Uterus (tissue), 4 donors: ENCODE measurements around the gene SLC6A7. TPM values are rescaled to one million over a fixed set of nuclear protein-coding genes. Genes with fewer than 3 reads are reported as not detected.

Source experiments
- DNase-seq, 2 donors: peaks; one replicate each; pipeline ENCODE4 v3.0.0-alpha.2; 2019 to 2020
- H3K27ac ChIP-seq, 2 donors: fragments of 200-600 bp; sonication (generic); 1 replicate in 1 of 2; 2 replicates in 1 of 2; pipeline ENCODE4 v1.5.1; 2016 to 2018
- H3K27me3 ChIP-seq, 2 donors: fragments of 200-600 bp; sonication (generic); one replicate each; pipeline ENCODE4 v1.5.1; 2018 to 2019; ENCODE audit warnings: control low read depth in 1 of 2
- H3K36me3 ChIP-seq, 2 donors: fragments of 200-600 bp; sonication (generic); one replicate each; pipeline ENCODE4 v1.5.1; 2019; ENCODE audit warnings: control low read depth in 1 of 2
- H3K4me1 ChIP-seq, 2 donors: fragments of 200-600 bp; sonication (generic); one replicate each; pipeline ENCODE4 v1.5.1; 2018 to 2019; ENCODE audit warnings: control low read depth in 1 of 2
- H3K4me3 ChIP-seq, 2 donors: fragments of 200-600 bp; sonication (generic); 1 replicate in 1 of 2; 2 replicates in 1 of 2; pipeline ENCODE4 v1.5.1; 2018 to 2019; ENCODE audit warnings: mild to moderate bottlenecking in 1 of 2
- H3K9me3 ChIP-seq, 2 donors: fragments of 200-600 bp; sonication (generic); one replicate each; pipeline ENCODE4 v1.5.1; 2019; ENCODE audit warnings: control low read depth in 1 of 2
- CTCF ChIP-seq, 4 experiments: fragments of 200-600 bp in 2 of 4; fragments of 450-650 bp in 2 of 4; sonication (generic) in 2 of 4; IDR thresholded peaks; one replicate each; pipeline ENCODE4 v1.5.1; 2016 to 2019; ENCODE audit warnings: antibody characterized with exemption in 4 of 4, mild to moderate bottlenecking in 2 of 4, moderate library complexity in 1 of 4
- POLR2A ChIP-seq, 2 donors: fragments of 450-650 bp; IDR thresholded peaks; one replicate each; pipeline ENCODE4 v1.6.1; 2016; ENCODE audit warnings: antibody characterized with exemption in 2 of 2, mild to moderate bottlenecking in 1 of 2, moderate library complexity in 1 of 2
- intact Hi-C: fragments of 100-400 bp; cut with DNase I; formaldehyde crosslinking; loops from one replicate; pipeline ENCODE4 v1.15.1; 2023; ENCODE audit warnings: low total_unique reads
- total RNA-seq, 4 donors: library from RNA; depleted of rRNA in 3 of 4; stranded (reverse); fragments of >200 nt in 3 of 4; gene quantifications; one replicate each; pipeline versions ENCODE4 v1.1.0 to v1.2.4, GENCODE V29; 2014 to 2023
- donor health status: DM: yes; HTN: yes; CAD: no.

Gene SLC6A7
- total RNA-seq, 4 donors from 2014 or later, result not detected

DNA sequence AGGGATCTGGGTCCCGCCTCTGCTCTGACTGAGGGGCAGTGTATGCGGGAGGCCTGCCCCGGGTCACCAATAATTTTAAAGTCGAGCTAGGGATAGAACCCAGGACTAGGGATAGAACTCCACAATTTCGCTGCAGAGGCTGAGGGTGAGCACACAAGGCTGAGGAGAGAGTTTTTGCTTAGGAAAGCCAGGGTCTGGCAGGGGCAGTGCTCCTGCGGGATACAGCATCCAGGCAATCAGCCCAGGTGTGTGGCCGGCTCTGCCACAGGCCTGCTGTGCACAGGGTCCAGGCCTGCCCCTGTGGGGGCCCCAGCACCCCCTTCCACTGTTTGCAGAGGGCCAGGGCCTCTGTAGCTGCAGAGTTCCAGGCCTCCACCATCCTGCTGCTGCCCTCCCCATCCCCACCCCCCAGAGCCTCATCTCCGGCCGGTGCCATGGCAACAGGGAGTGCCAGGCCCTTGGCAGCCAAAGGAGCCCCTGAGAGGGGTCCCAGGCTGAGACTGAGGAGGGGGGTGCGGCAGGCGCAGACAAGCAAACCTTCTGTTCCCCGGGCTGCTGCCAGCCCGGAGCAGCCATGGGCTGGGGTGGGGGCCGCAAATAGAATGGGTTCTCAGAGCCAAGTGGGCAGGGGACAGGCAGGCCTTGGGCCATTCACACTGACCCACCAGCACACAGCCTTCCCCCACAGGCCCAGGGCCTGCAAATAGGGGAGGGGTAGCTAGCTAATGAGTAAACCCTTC, 42.8 kb upstream of the SLC6A7 start:
- Histone ChIP-seq H3K9me3 (no peaks in the 10 kb centered on the region), H3K36me3 (no peaks in the 10 kb centered on the region), H3K4me1 (peaks cover 19 to 26% of the 10 kb centered on the region in 2 donors), H3K4me3 (no peak overlapping the region), H3K27me3 (no peaks in the 10 kb centered on the region), H3K27ac (peak overlapping the region; percentile 97 to 99)
- no peak for DNase-seq
- no peak for TF ChIP-seq CTCF (IDR thresholded peaks at IDR 0.05)
- no peak for TF ChIP-seq POLR2A (IDR thresholded peaks at IDR 0.05)
- intact Hi-C loops, result no loop called here

GRCh38 chr5:150147670-150148069, 42.2 kb upstream of the SLC6A7 start:
- no peak for TF ChIP-seq CTCF (IDR thresholded peaks at IDR 0.05)
- TF ChIP-seq POLR2A (IDR thresholded peaks at IDR 0.05), result no peak
- Histone ChIP-seq H3K4me3 (no peak overlapping the region), H3K9me3 (no peaks in the 10 kb centered on the region), H3K4me1 (peaks cover 14 to 20% of the 10 kb centered on the region in 2 donors), H3K27me3 (no peaks in the 10 kb centered on the region), H3K27ac (peak overlapping the region; percentile 97 to 99), H3K36me3 (no peaks in the 10 kb centered on the region)
- intact Hi-C loops, result no loop called here
- DNase-seq, result no peak

DNA sequence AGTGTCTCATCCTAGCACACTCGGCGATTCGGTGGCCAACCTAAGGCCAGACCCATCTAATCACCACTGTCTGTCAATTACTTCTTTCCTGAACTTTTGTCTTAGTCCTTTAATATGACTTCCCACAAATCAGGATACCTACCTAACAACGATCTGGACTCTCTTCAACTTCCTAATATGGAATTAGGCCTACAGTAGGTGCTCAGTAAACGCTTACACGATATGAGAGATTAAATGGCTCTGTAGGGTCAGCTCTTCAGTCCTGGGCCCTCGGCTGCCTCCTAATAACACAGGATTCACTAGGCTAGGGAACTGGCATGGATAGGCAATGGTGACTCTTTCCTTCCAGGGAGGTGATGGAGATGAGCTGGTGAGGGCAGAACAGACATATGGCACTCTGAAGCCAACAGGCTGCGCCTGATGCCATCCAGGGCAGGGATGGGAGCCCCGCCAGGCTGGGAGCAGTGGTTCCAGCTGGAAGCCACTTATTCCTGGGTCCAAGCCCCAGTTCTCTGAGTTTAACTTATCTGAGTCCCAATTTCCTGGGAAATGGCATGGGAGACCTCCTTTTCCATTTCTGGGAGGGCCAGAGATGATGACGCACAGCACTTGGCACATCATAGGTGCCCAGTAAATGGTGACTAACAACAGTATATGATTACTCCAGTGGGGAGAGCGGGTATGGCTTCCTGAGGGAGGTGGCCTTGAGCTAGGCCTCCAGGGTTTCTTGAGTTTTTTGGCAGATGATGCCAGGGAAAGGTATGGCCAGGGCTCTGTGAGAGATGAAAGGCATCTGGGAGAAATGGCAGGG, 41.5 kb upstream of the SLC6A7 start:
- no peaks in the 10 kb centered on the region for H3K36me3 ChIP-seq
- H3K9me3 ChIP-seq, result no peaks in the 10 kb centered on the region
- H3K27me3 ChIP-seq, result no peaks in the 10 kb centered on the region
- DNase-seq, result no peak
- peaks cover 14 to 19% of the 10 kb centered on the region in 2 donors for H3K4me1 ChIP-seq
- intact Hi-C loops, result no loop called here
- H3K4me3 ChIP-seq, result no peak overlapping the region
- no peak for TF ChIP-seq POLR2A (IDR thresholded peaks at IDR 0.05)
- no peak for TF ChIP-seq CTCF (IDR thresholded peaks at IDR 0.05)
- peak overlapping the region; percentile 97 to 99 for H3K27ac ChIP-seq

- Histone ChIP-seq H3K27me3 (no peaks in the 10 kb centered on the region), H3K36me3 (no peaks in the 10 kb centered on the region), H3K4me3 (no peak overlapping the region), H3K9me3 (no peaks in the 10 kb centered on the region), H3K4me1 (peaks cover 14 to 19% of the 10 kb centered on the region in 2 donors), H3K27ac (peak overlapping the region; percentile 97 to 99)
- DNase-seq, result no peak
- intact Hi-C loops, result no loop called here
- no peak for TF ChIP-seq POLR2A (IDR thresholded peaks at IDR 0.05)
- no peak for TF ChIP-seq CTCF (IDR thresholded peaks at IDR 0.05)
Measured at GRCh38 chr5:150149618-150150017, 40.2 kb upstream of the SLC6A7 start.
